ENCODE data around the gene PEX1.
"Not testable (repeated sequence)": the region's sequence is repeated elsewhere in the genome, so short reads cannot be mapped to it uniquely, and the experiment has no call there.

PEX1 gene

GRCh38 chr7:92456236-92456635 is 72.1 kb downstream of the PEX1 start:
- DNase-seq: no peak

- no peak for DNase-seq
Observed at GRCh38 chr7:92451645-92452044, 76.7 kb downstream of the PEX1 start.

GRCh38 chr7:92448205-92448747 is 80.0 kb downstream of the PEX1 start:
- peak; percentile 69 for DNase-seq

GRCh38 chr7:92447345-92448204 is 80.7 kb downstream of the PEX1 start, which contains the start of gene GATAD1:
GATAD1 (plus strand) TSS chr7:92447482; CDS start chr7:92447730, 248 bp downstream.
- DNase-seq: peak; percentile 92

GRCh38 chr7:92446869-92447344 is 81.4 kb downstream of the PEX1 start:
- no peak for DNase-seq

- DNase-seq: not testable (repeated sequence)
Observed at GRCh38 chr7:92442720-92443119, 85.6 kb downstream of the PEX1 start.

- no peak for DNase-seq
Observed at GRCh38 chr7:92437956-92438491, 90.3 kb downstream of the PEX1 start.
